Fibroblast of mammary gland (primary cell): Measurements from ENCODE around the gene PIAS3.

ENCODE experiments used
- DNase-seq: peaks from one replicate; pipeline ENCODE4 v3.0.0-alpha.2; 2010; ENCODE audit warnings: low read depth
- H3K4me3 ChIP-seq: 2 replicates; pipeline ENCODE4 v1.5.1; 2011; ENCODE audit warnings: low read depth, mild to moderate bottlenecking, low read length, moderate library complexity; ENCODE audit not compliant: control insufficient read depth
- CTCF ChIP-seq: conservative IDR thresholded peaks from 2 replicates; pipeline ENCODE4 v1.5.1; 2011; ENCODE audit warnings: low read depth, low read length, inconsistent platforms; ENCODE audit not compliant: control insufficient read depth, insufficient read depth

The PIAS3 gene

GRCh38 chr1:145897969-145898368 lies 39.1 kb upstream of the PIAS3 start:
- no peak overlapping the region for H3K4me3 ChIP-seq
- no peak for TF ChIP-seq CTCF
- no peak for DNase-seq

- DNase-seq = no peak
- no peak overlapping the region for H3K4me3 ChIP-seq
- no peak for TF ChIP-seq CTCF
Measured at GRCh38 chr1:145895471-145895870, 36.6 kb upstream of the PIAS3 start.

GRCh38 chr1:145893306-145894055 lies 34.6 kb upstream of the PIAS3 start:
- H3K4me3 ChIP-seq = no peak overlapping the region
- no peak for TF ChIP-seq CTCF
- DNase-seq = no peak

GRCh38 chr1:145892486-145893087 lies 33.7 kb upstream of the PIAS3 start:
- no peak for TF ChIP-seq CTCF
- peak; percentile 67 for DNase-seq
- H3K4me3 ChIP-seq = no peak overlapping the region

GRCh38 chr1:145891587-145892485 lies 33.0 kb upstream of the PIAS3 start:
- H3K4me3 ChIP-seq = no peak overlapping the region

GRCh38 chr1:145891143-145891542 lies 32.3 kb upstream of the PIAS3 start:
- H3K4me3 ChIP-seq = no peak overlapping the region
- no peak for TF ChIP-seq CTCF
- DNase-seq = peak; percentile 76

More at GRCh38 chr1:145891587-145892485, 33.0 kb upstream of the PIAS3 start:
- peak; percentile 91 for TF ChIP-seq CTCF
- DNase-seq = peak; percentile 100
